Prostate gland (tissue), 2 donors: Measurements from ENCODE around the gene INTS13.

Experiments
- CTCF ChIP-seq, 4 experiments: fragments of 200-600 bp in 2 of 4; fragments of 450-650 bp in 2 of 4; sonication (generic) in 2 of 4; IDR thresholded peaks; 1 replicate in 3 of 4; 2 replicates in 1 of 4; pipeline ENCODE4 v1.5.1; 2016 to 2019; ENCODE audit warnings: antibody characterized with exemption in 4 of 4, mild to moderate bottlenecking in 2 of 4, moderate library complexity in 2 of 4
- POLR2A ChIP-seq: fragments of 450-650 bp; IDR thresholded peaks from one replicate; pipeline ENCODE4 v1.6.1; 2016; ENCODE audit warnings: antibody characterized with exemption, mild to moderate bottlenecking
- POLR2AphosphoS5 ChIP-seq: sonication (generic); formaldehyde crosslinking; IDR thresholded peaks from one replicate; pipeline ENCODE4 v1.6.1; 2017; ENCODE audit warnings: antibody characterized with exemption

- peak in 2 of 4 experiments; percentile 35 to 36 for TF ChIP-seq CTCF (IDR thresholded peaks at IDR 0.05)
- no peak for TF ChIP-seq POLR2A
- no peak for TF ChIP-seq POLR2AphosphoS5
These were observed 19.2 kb downstream of the INTS13 start for GRCh38 chr12:26918321-26919215.
